GM13977 (cell line): ENCODE data around the gene PPFIA1.

Experiments
- DNase-seq: peaks from one replicate; pipeline ENCODE4 v3.0.0; 2012; ENCODE audit warnings: low spot score
- in situ Hi-C: fragments of 300-500 bp; cut with MboI; formaldehyde crosslinking; loops from one replicate; pipeline ENCODE4 v1.12.0; 2022; ENCODE audit warnings: low sequenced_read_pairs, low pct_unique_long_range_greater_than_20kb, mixed read lengths, inconsistent platforms; ENCODE audit not compliant: unreplicated experiment
- TF ChIP-seq, protein P1 (sequence below): IDR thresholded peaks from 2 replicates; pipeline ENCODE4 v1.5.1; 2012; ENCODE audit warnings: mild to moderate bottlenecking, control low read depth; ENCODE audit not compliant: insufficient read depth; ENCODE audit errors: extremely low read depth, missing control alignments

Gene PPFIA1

DNA sequence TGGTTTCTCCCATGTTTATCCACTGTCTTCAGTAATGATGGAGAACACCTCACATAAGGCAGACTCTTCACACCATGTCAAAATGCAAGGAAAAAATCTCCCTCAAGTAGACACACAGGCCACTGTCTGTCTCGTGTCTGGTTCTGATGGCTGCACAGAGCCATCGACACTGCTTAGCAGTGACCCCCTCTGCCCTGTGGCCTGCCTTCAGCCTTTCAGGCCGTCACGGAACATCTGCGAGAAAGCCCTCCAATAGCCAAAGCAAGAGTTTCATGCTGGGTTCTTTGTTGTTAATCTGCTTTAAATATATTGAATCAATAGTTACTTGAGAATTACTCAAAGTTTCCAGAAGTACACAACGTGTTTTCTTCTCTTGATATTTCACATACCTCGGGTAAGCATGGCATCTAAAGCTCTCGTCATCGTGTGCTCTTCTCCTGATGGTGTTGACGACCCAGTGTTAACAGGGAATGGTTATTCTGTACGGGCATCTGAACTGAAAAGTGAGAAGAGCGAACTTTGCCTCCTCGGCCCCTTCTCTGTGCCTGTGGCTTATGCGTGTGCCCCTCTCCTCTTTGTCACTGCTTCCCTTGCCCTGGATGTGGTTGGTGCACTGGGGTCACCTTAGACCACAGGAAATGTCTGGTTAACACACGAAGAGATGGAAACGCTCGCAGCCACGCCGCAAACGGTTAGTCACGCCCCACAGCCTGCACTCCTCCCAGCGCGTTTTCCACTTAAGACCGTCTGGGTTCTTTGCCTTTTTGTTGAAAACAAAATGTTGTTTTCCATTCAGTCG is 94.5 kb downstream of the PPFIA1 start:
- DNase-seq = no peak
- in situ Hi-C loops = no loop called here
- TF ChIP-seq, protein P1, sequence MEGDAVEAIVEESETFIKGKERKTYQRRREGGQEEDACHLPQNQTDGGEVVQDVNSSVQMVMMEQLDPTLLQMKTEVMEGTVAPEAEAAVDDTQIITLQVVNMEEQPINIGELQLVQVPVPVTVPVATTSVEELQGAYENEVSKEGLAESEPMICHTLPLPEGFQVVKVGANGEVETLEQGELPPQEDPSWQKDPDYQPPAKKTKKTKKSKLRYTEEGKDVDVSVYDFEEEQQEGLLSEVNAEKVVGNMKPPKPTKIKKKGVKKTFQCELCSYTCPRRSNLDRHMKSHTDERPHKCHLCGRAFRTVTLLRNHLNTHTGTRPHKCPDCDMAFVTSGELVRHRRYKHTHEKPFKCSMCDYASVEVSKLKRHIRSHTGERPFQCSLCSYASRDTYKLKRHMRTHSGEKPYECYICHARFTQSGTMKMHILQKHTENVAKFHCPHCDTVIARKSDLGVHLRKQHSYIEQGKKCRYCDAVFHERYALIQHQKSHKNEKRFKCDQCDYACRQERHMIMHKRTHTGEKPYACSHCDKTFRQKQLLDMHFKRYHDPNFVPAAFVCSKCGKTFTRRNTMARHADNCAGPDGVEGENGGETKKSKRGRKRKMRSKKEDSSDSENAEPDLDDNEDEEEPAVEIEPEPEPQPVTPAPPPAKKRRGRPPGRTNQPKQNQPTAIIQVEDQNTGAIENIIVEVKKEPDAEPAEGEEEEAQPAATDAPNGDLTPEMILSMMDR = no peak

DNA sequence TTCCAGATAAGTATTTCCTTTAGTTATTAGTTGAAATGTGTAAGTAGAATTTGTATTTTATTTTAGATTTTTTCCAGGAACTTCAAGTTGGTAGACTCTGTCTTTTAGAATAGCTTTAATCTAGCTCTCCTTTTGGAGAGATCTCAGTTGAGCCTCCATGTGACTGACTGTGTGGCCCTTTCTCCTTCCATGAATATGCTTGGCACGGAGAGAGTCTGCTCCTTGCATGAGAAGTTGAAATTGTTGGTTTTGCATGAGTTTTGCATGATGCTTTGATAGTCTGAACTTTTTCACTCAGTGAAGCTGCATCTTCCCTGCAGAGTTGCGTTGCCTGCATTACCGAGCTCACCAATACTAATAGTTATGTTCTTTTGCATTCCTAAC is 95.0 kb downstream of the PPFIA1 start:
- in situ Hi-C loops = no loop called here
- TF ChIP-seq, protein P1 = no peak
- no peak for DNase-seq

DNA sequence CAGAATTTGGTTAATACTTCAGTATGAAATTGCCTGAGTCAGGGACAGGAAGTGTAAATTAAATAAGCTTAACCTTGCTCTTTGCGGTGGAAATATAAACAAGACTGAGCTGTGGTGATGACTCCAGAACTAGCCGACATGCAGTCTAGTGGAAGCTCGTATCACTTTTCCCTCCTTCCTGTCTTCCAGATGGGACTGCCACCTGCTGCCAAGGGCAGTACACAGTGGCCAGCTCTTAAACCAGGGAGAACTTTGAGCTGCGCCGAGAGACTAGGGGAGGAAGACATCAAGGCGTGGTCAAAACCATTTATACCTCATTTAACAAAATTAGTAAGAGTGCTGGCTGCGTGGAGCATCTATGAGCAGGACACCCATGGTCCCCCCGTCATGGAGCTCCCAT is 96.6 kb downstream of the PPFIA1 start:
- TF ChIP-seq, protein P1 = no peak
- in situ Hi-C loops = no loop called here
- no peak for DNase-seq

DNA sequence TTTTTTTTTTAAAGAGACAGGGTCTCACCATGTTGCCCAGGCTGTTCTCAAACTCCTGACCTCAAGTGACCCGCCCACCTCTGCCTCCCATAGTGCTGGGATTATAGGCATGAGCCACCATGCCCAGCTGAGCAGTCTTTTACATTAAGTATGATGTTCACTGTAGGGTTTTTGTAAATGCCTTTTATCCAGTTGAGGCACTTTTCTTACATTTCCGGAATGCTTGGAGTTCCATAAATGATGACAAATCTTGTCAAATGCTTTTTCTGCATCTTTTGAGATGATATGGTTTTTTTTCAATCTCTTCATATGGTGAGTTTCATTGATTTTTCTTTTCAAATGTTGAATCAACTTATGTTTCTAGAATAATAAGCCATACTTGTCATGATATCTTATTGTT is 98.5 kb downstream of the PPFIA1 start:
- TF ChIP-seq, protein P1 = no peak
- in situ Hi-C loops = no loop called here
- no peak for DNase-seq

DNA sequence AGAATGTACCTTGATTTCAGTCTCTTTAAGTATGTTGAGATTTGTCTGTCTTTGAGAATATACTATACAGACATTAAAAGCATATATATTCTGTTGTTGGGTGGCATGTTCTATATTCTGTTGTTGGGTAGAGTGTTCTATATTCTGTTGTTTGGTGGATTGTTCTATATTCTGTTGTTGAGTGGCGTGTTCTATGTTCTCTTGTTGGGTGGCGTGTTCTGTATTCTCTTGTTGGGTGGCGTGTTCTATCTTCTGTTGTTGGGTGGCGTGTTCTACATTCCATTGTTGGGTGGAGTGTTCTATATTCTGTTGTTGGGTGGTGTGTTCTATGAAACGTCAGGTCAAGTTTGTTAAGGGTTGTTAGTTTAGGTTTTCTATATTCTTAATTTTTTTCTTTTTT is 100.8 kb downstream of the PPFIA1 start:
- TF ChIP-seq, protein P1 = no peak
- in situ Hi-C loops = no loop called here
- no peak for DNase-seq

DNA sequence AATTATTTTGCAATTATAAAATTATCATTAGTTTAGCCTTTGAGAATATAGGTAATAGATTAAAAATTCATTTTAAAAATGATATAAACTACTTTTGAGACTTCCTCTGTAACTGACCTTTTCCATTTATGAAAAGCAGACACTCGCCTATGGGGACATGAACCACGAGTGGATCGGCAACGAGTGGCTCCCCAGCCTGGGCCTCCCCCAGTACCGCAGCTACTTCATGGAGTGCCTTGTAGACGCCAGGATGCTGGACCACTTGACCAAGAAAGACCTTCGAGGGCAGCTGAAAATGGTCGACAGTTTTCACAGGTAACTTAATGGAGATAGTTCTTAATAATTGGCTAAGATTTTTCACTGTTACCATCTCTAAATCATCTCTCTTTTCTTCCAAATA is 101.6 kb downstream of the PPFIA1 start:
- TF ChIP-seq, protein P1 = no peak
- no peak for DNase-seq
- in situ Hi-C loops = no loop called here
